ENCODE data around the gene CXorf65.
A peak's percentile ranks its signal among the peaks of the same experiment; 100 is the strongest.

Gene CXorf65

GRCh38 chrX:71081330-71082123 is 25.0 kb downstream of the CXorf65 start:
- Histone ChIP-seq H3K4me1 (ENCODE audit: control insufficient read depth, insufficient read depth, low read length) (no peaks in the 10 kb centered on the region), H3K36me3 (ENCODE audit: control insufficient read depth, insufficient read depth, low read length) (no peaks in the 10 kb centered on the region), H3K27ac (ENCODE audit: low read depth, low read length) (no peak overlapping the region), H3K9ac (ENCODE audit: low read length) (no peak overlapping the region), H3K4me3 (ENCODE audit: low read length) (no peak overlapping the region), H3K27me3 (ENCODE audit: control insufficient read depth, insufficient read depth, low read length) (no peaks in the 10 kb centered on the region)

DNA sequence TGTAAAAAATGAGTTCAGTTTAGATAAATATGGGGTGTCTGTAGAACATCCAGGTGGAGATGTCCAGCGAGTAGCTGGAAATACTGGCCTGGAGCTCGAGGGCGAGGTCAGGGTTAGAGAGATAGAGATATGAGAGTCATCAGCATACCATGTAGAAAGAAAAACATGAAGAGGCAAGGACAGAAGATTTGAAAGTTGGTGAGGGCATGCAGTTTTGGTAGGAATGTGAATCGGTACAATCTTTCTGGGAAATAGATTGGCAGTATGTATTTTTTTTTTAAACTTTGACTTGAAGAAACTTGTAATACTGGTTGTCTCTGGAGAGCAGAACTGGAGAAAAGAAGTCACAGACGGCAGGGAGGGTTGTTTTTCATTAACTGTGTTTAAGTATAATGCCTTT is 36.0 kb downstream of the CXorf65 start:
- Histone ChIP-seq H3K27me3 (ENCODE audit: control insufficient read depth, insufficient read depth, low read length) (no peaks in the 10 kb centered on the region), H3K4me1 (ENCODE audit: control insufficient read depth, insufficient read depth, low read length) (peaks cover 4% of the 10 kb centered on the region), H3K4me3 (ENCODE audit: low read length) (no peak overlapping the region), H3K27ac (ENCODE audit: low read depth, low read length) (no peak overlapping the region), H3K9ac (ENCODE audit: low read length) (no peak overlapping the region), H3K36me3 (ENCODE audit: control insufficient read depth, insufficient read depth, low read length) (no peaks in the 10 kb centered on the region)

DNA sequence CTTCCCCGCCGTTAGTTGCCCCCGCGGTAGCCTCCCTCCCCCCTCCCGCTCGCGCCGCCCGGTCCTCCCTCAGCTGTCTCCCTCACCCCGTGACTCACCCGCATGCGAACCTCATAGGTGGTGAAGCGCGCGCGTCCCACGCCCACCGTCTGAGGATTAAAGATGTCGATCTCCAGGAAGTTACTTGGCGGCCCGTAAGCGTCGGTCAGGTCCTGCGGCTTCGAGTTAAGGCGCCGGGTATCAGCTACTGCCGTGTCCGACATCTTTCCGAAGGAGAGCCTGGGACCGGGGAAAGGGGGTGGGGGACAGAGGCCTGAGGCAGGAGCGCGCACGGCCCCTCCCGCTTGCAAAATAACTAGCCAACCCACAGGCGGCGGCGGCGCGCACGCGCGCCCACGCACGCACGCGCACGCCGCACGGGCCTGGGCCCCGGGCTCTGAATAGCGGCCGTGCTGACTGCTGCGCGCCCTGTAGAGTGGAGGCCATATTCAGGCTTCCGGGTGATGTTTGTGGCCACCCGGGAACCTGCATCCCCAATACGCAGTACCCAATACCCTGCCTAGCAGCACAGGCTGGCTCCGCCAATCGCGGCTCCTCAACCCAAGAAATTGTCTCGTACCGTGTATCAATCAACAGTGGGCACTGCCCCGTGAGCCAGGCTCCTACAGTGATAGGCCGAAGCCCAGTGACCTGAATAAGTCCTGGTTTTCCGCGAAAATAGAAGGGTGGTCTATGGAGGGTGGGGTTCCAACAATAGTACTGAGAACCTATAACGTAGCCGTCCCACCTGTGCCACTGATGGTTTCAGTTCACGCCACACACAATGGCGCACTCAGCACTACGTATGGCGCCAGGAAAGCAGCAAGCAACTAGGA is 38.3 kb downstream of the CXorf65 start, which contains the start of gene SNX12:
SNX12 (minus strand) TSS at position 291 of the 875 bp plus-strand sequence; CDS start at position 263, 28 bp downstream.
- no peaks in the 10 kb centered on the region for H3K36me3 ChIP-seq (ENCODE audit: control insufficient read depth, insufficient read depth, low read length)
- H3K4me3 ChIP-seq (ENCODE audit: low read length), result peak within 1 kb of the TSS; percentile 72
- peaks cover 4% of the 10 kb centered on the region for H3K4me1 ChIP-seq (ENCODE audit: control insufficient read depth, insufficient read depth, low read length)
- no peak within 1 kb of the TSS for H3K9ac ChIP-seq (ENCODE audit: low read length)
- H3K27ac ChIP-seq (ENCODE audit: low read depth, low read length), result peak within 1 kb of the TSS; percentile 76
- H3K27me3 ChIP-seq (ENCODE audit: control insufficient read depth, insufficient read depth, low read length), result no peaks in the 10 kb centered on the region

GRCh38 chrX:71067712-71068043 is 38.9 kb downstream of the CXorf65 start:
- no peak overlapping the region for H3K9ac ChIP-seq (ENCODE audit: low read length)
- H3K27ac ChIP-seq (ENCODE audit: low read depth, low read length), result peak overlapping the region; percentile 76
- no peaks in the 10 kb centered on the region for H3K27me3 ChIP-seq (ENCODE audit: control insufficient read depth, insufficient read depth, low read length)
- H3K36me3 ChIP-seq (ENCODE audit: control insufficient read depth, insufficient read depth, low read length), result no peaks in the 10 kb centered on the region
- H3K4me1 ChIP-seq (ENCODE audit: control insufficient read depth, insufficient read depth, low read length), result peaks cover 4% of the 10 kb centered on the region
- peak overlapping the region; percentile 62 for H3K4me3 ChIP-seq (ENCODE audit: low read length)

DNA sequence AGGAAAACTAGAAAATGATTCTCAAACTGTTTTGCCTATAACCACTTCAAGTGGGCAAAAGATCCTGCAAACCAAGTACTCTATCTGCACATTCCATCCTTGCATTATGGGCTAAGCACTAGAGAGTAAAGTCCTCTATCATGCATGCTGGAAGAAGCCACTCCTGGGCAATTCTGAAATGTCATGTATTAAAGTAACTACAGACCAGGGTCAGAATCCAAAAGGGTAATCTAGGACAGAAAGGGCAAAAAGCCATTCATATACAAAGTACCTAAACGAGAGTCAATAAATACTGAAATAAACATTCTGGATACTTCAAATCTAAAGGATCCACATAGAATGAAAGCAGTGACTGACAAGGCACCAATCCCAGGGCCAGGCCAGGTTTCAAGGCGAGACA is 39.5 kb downstream of the CXorf65 start:
- Histone ChIP-seq H3K9ac (ENCODE audit: low read length) (no peak overlapping the region), H3K4me1 (ENCODE audit: control insufficient read depth, insufficient read depth, low read length) (peaks cover 4% of the 10 kb centered on the region), H3K4me3 (ENCODE audit: low read length) (peak overlapping the region; percentile 62), H3K27ac (ENCODE audit: low read depth, low read length) (no peak overlapping the region), H3K36me3 (ENCODE audit: control insufficient read depth, insufficient read depth, low read length) (no peaks in the 10 kb centered on the region), H3K27me3 (ENCODE audit: control insufficient read depth, insufficient read depth, low read length) (no peaks in the 10 kb centered on the region)

GRCh38 chrX:71060127-71060526 is 46.4 kb downstream of the CXorf65 start:
- Histone ChIP-seq H3K27ac (ENCODE audit: low read depth, low read length) (no peak overlapping the region), H3K27me3 (ENCODE audit: control insufficient read depth, insufficient read depth, low read length) (no peaks in the 10 kb centered on the region), H3K9ac (ENCODE audit: low read length) (no peak overlapping the region), H3K36me3 (ENCODE audit: control insufficient read depth, insufficient read depth, low read length) (peaks cover 2% of the 10 kb centered on the region), H3K4me3 (ENCODE audit: low read length) (no peak overlapping the region), H3K4me1 (ENCODE audit: control insufficient read depth, insufficient read depth, low read length) (no peaks in the 10 kb centered on the region)

GRCh38 chrX:71057848-71058530 is 48.6 kb downstream of the CXorf65 start:
- Histone ChIP-seq H3K36me3 (ENCODE audit: control insufficient read depth, insufficient read depth, low read length) (peaks cover 2% of the 10 kb centered on the region), H3K27ac (ENCODE audit: low read depth, low read length) (no peak overlapping the region), H3K27me3 (ENCODE audit: control insufficient read depth, insufficient read depth, low read length) (no peaks in the 10 kb centered on the region), H3K4me1 (ENCODE audit: control insufficient read depth, insufficient read depth, low read length) (no peaks in the 10 kb centered on the region), H3K4me3 (ENCODE audit: low read length) (no peak overlapping the region), H3K9ac (ENCODE audit: low read length) (no peak overlapping the region)

- no peak overlapping the region for H3K27ac ChIP-seq (ENCODE audit: low read depth, low read length)
- no peak overlapping the region for H3K9ac ChIP-seq (ENCODE audit: low read length)
- H3K27me3 ChIP-seq (ENCODE audit: control insufficient read depth, insufficient read depth, low read length), result no peaks in the 10 kb centered on the region
- H3K36me3 ChIP-seq (ENCODE audit: control insufficient read depth, insufficient read depth, low read length), result peaks cover 2% of the 10 kb centered on the region
- no peaks in the 10 kb centered on the region for H3K4me1 ChIP-seq (ENCODE audit: control insufficient read depth, insufficient read depth, low read length)
- no peak overlapping the region for H3K4me3 ChIP-seq (ENCODE audit: low read length)
Measured at GRCh38 chrX:71056867-71057266, 49.7 kb downstream of the CXorf65 start.

Data from rectal smooth muscle tissue (tissue), 1 donor.